ENCODE results near the gene DHRS9. TPM values are rescaled to one million over a fixed set of nuclear protein-coding genes. Genes with fewer than 3 reads are reported as not detected.

The DHRS9 gene
- total RNA-seq, 3 donors from 2014 or later: 0.73 to 7.8 (median 3.3) TPM

DNA sequence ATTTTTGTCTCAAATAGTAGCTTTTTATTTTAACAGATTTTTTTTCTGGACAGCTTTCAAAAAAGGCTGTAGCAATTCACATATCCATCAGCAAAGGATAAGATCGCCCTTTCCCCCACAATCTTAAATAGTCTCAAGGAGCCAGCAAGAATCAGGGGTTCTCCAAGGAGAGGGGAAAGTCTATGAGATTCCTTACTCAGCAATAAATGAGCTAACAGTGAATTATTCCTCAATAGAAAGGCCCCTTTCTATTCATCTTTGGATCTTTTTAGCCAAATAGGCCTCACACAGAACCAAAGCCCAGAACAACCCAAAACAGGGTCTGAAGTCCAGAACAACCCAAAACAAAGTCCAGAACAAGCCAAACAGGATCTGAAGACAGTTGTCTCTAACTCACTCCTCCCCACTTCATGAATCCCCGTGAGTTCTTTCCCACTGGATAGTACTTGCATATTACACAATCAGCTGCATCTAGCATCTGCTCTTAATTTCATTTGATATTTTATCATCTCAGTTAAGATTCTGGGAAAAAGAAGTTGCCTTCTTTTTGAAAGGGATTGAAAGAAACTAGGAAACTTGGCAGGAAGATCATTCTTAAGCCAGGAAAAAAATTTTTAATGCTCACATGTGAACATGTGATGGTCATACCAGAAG is 3.4 kb upstream of the DHRS9 start:
- no peaks in the 10 kb centered on the region for H3K4me1 ChIP-seq
- no peak overlapping the region for H3K4me3 ChIP-seq
- no peaks in the 10 kb centered on the region for H3K27me3 ChIP-seq
- H3K27ac ChIP-seq: peak overlapping the region in 1 of 2 donors; percentile 48
- no peaks in the 10 kb centered on the region for H3K9me3 ChIP-seq
- DNase-seq (ENCODE audit: low spot score in 2 of 2): no peak
- intact Hi-C loops (cut with DNase I; ENCODE audit: low total_unique reads): no loop called here
- TF ChIP-seq POLR2A (IDR thresholded peaks at IDR 0.05): no peak
- no peak for TF ChIP-seq POLR2AphosphoS5 (IDR thresholded peaks at IDR 0.05)
- TF ChIP-seq, protein P1, sequence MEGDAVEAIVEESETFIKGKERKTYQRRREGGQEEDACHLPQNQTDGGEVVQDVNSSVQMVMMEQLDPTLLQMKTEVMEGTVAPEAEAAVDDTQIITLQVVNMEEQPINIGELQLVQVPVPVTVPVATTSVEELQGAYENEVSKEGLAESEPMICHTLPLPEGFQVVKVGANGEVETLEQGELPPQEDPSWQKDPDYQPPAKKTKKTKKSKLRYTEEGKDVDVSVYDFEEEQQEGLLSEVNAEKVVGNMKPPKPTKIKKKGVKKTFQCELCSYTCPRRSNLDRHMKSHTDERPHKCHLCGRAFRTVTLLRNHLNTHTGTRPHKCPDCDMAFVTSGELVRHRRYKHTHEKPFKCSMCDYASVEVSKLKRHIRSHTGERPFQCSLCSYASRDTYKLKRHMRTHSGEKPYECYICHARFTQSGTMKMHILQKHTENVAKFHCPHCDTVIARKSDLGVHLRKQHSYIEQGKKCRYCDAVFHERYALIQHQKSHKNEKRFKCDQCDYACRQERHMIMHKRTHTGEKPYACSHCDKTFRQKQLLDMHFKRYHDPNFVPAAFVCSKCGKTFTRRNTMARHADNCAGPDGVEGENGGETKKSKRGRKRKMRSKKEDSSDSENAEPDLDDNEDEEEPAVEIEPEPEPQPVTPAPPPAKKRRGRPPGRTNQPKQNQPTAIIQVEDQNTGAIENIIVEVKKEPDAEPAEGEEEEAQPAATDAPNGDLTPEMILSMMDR (IDR thresholded peaks at IDR 0.05): no peak
- H3K36me3 ChIP-seq: no peaks in the 10 kb centered on the region

DNA sequence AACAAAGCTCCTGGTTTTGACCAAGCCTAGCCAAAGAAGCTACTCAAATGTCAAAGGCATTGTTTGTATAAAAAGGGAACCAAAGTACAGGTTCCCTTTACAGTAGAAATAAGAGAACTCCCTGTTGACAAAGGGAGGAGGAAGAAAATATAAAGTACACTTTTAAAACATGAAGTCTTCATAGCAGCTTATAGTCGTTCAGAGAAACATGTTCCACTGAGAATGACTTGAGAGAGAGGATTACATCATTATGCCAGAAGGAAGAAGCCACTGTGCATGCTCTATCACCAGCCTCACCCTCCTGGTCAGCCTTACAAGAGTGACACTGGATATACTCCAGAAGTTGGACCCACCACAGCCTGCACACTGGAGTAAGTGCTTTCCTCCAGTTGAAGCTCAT is 2.5 kb upstream of the DHRS9 start:
- H3K27ac ChIP-seq: peak overlapping the region in 1 of 2 donors; percentile 41
- H3K4me3 ChIP-seq: no peak overlapping the region
- TF ChIP-seq, protein P1 (IDR thresholded peaks at IDR 0.05): no peak
- TF ChIP-seq POLR2AphosphoS5 (IDR thresholded peaks at IDR 0.05) (no peak), POLR2A (IDR thresholded peaks at IDR 0.05) (no peak)
- H3K9me3 ChIP-seq: no peaks in the 10 kb centered on the region
- intact Hi-C loops (cut with DNase I; ENCODE audit: low total_unique reads): no loop called here
- H3K4me1 ChIP-seq: no peaks in the 10 kb centered on the region
- no peaks in the 10 kb centered on the region for H3K36me3 ChIP-seq
- H3K27me3 ChIP-seq: no peaks in the 10 kb centered on the region
- DNase-seq (ENCODE audit: low spot score in 2 of 2): no peak

DNA sequence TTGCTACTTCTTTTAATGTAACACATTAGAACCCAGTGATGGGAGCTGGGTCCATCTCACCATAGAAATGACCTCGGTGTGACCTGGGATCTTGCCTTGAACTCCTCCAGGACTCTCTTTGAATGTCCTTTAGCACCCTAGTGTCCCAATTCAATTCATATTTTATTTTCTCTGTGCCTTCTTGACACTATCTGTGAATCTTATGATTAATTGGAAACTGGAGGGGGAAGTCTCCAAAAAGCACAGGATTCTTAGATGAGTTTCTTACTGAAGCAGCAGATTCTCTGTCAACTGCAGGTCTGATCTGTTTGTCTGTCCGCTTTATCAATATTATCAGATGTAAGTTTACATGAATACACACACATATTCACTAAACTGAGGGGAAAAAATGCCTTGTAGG is 470 bp downstream of the DHRS9 start:
- peak overlapping the region in 1 of 3 donors; percentile 9 for H3K4me3 ChIP-seq
- no peaks in the 10 kb centered on the region for H3K36me3 ChIP-seq
- intact Hi-C loops (cut with DNase I; ENCODE audit: low total_unique reads): no loop called here
- no peak for DNase-seq (ENCODE audit: low spot score in 2 of 2)
- H3K4me1 ChIP-seq: no peaks in the 10 kb centered on the region
- no peaks in the 10 kb centered on the region for H3K27me3 ChIP-seq
- H3K27ac ChIP-seq: no peak overlapping the region
- no peaks in the 10 kb centered on the region for H3K9me3 ChIP-seq
- TF ChIP-seq POLR2A (IDR thresholded peaks at IDR 0.05) (no peak), POLR2AphosphoS5 (IDR thresholded peaks at IDR 0.05) (no peak)
- TF ChIP-seq, protein P1 (IDR thresholded peaks at IDR 0.05): no peak

DNA sequence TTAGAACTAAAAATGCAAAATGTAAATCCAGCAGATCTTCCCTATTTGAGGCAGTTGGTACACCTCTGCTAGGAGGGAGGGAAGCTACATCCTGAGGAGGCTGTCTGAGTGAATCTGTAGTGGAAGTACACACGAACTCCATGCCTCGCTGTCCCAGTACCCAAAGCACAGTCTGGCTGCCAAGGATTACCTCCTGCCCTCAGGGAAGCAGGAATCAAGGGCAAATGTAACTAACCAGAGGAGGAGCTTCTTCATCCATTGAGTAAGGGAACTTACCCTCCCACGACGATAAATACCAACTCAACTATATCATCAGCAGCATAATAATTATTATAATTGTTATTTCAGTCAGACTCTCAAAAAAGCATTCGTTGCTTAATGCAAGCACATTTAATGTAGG is 2.1 kb downstream of the DHRS9 start:
- no peak overlapping the region for H3K27ac ChIP-seq
- intact Hi-C loops (cut with DNase I; ENCODE audit: low total_unique reads): no loop called here

More for the DNA sequence above, 2.1 kb downstream of the DHRS9 start:
- TF ChIP-seq, protein P1 (IDR thresholded peaks at IDR 0.05): no peak
- TF ChIP-seq POLR2A (IDR thresholded peaks at IDR 0.05): no peak
- no peak for TF ChIP-seq POLR2AphosphoS5 (IDR thresholded peaks at IDR 0.05)
- Histone ChIP-seq H3K27me3 (no peaks in the 10 kb centered on the region), H3K4me3 (no peak overlapping the region), H3K9me3 (no peaks in the 10 kb centered on the region), H3K36me3 (no peaks in the 10 kb centered on the region), H3K4me1 (no peaks in the 10 kb centered on the region)
- DNase-seq (ENCODE audit: low spot score in 2 of 2): no peak

Measured in breast epithelium (tissue), 4 donors.